GM12878 (cell line): Measurements from ENCODE around the gene RBM6.
"Not testable (repeated sequence)": the region's sequence is repeated elsewhere in the genome, so short reads cannot be mapped to it uniquely, and the experiment has no call there.

ENCODE experiments used
- CTCF ChIP-seq, 3 experiments: IDR thresholded peaks in 2 of 3; conservative IDR thresholded peaks in 1 of 3; 2 replicates each; pipeline ENCODE4 v1.5.1; 2011; ENCODE audit warnings: low read depth in 3 of 3, low read length in 3 of 3, mild to moderate bottlenecking in 3 of 3, control low read depth in 2 of 3, moderate library complexity in 2 of 3, inconsistent platforms in 1 of 3, mixed read lengths in 1 of 3; ENCODE audit not compliant: control insufficient read depth in 2 of 3, insufficient read depth in 1 of 3; ENCODE audit errors: extremely low read depth in 1 of 3
- FOXK2 ChIP-seq: fragments of 450-650 bp; IDR thresholded peaks from 2 replicates; pipeline ENCODE4 v1.6.1; 2017; ENCODE audit warnings: mild to moderate bottlenecking, moderate library complexity
- JUNB ChIP-seq: IDR thresholded peaks from 2 replicates; pipeline ENCODE4 v1.6.1; 2016; ENCODE audit warnings: antibody characterized with exemption, mild to moderate bottlenecking
- KDM1A ChIP-seq: fragments of 200-600 bp; sonication (generic); IDR thresholded peaks from 2 replicates; pipeline ENCODE4 v1.6.1; 2016; ENCODE audit warnings: borderline replicate concordance
- MXI1 ChIP-seq: fragments of 150-350 bp; IDR thresholded peaks from 2 replicates; pipeline ENCODE4 v1.6.1; 2011; ENCODE audit warnings: low read depth, mild to moderate bottlenecking, inconsistent platforms, low read length, improper control_type of control experiment
- NR2C2 ChIP-seq: IDR thresholded peaks from 2 replicates; pipeline ENCODE4 v1.6.1; 2011; ENCODE audit warnings: borderline replicate concordance, low read depth; ENCODE audit not compliant: control insufficient read depth, insufficient read length
- RCOR1 ChIP-seq: conservative IDR thresholded peaks from 2 replicates; pipeline ENCODE4 v1.6.1; 2012; ENCODE audit warnings: low read depth, low read length, improper control_type of control experiment
- RFX5 ChIP-seq: IDR thresholded peaks from 2 replicates; pipeline ENCODE4 v1.6.1; 2011; ENCODE audit warnings: low read depth, low read length, improper control_type of control experiment
- SKIL ChIP-seq: fragments of 450-650 bp; IDR thresholded peaks from 2 replicates; pipeline ENCODE4 v1.6.1; 2017; ENCODE audit warnings: mild to moderate bottlenecking, low read depth, inconsistent platforms; ENCODE audit not compliant: poor library complexity, severe bottlenecking
- TCF12 ChIP-seq: IDR thresholded peaks from 2 replicates; pipeline ENCODE4 v1.6.1; 2011; ENCODE audit warnings: low read depth, mild to moderate bottlenecking, low read length
- USF1 ChIP-seq: IDR thresholded peaks from 2 replicates; pipeline ENCODE4 v1.6.1; 2011; ENCODE audit warnings: borderline replicate concordance, low read depth, mild to moderate bottlenecking, moderate library complexity, mixed read lengths, low read length; ENCODE audit not compliant: insufficient read depth; ENCODE audit errors: extremely low read length
- YY1 ChIP-seq: IDR thresholded peaks from 2 replicates; pipeline ENCODE4 v1.6.1; 2011; ENCODE audit warnings: low read depth, mild to moderate bottlenecking, low read length
- TF ChIP-seq, protein P1 (sequence below): IDR thresholded peaks from 2 replicates; pipeline ENCODE4 v1.6.1; 2012; ENCODE audit warnings: mild to moderate bottlenecking, low read depth, low read length

DNA sequence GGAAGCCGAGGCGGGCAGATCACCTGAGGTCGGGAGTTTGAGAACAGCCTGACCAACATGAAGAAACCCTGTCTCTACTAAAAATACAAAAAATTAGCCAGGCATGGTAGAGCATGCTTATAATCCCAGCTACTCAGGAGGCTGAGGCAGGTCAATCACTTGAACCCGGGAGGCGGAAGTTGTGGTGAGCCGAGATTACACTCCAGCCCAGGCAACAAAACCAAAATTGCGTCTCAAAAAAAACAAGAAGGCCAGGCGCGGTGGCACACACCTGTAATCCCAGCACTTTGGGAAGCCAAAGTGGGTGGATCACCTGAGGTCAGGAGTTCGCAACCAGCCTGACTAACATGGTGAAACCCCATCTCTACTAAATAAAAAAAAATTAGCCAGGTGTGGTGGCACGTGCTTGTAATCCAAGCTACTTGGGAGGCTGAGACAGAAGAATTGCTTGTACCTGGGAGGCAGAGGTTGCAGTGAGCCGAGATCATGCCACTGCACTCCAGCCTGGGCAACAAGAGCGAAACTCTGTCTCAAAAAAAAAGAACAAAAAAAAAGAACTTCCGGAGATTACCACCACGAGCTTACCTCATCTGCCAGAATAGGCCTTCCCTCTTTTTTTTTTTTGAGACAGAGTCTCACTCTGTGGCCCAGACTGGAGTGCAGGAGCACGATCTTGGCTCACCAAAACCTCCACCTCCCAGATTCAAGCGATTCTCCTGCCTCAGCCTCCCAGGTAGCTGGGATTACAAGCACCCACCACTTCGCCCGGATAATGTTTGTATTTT lies 22.0 kb upstream of the RBM6 start:
- TF ChIP-seq YY1; TCF12; KDM1A; RFX5; CTCF (IDR thresholded peaks at IDR 0.05 in 2 of 3, conservative IDR thresholded peaks at IDR 0.05 in 1 of 3; ENCODE audit: control insufficient read depth in 2 of 3, extremely low read depth in 1 of 3, insufficient read depth in 1 of 3, low read depth in 3 of 3, low read length in 3 of 3); FOXK2; RCOR1; SKIL; NR2C2; JUNB; USF1; MXI1: not testable (repeated sequence)
- TF ChIP-seq, protein P1, sequence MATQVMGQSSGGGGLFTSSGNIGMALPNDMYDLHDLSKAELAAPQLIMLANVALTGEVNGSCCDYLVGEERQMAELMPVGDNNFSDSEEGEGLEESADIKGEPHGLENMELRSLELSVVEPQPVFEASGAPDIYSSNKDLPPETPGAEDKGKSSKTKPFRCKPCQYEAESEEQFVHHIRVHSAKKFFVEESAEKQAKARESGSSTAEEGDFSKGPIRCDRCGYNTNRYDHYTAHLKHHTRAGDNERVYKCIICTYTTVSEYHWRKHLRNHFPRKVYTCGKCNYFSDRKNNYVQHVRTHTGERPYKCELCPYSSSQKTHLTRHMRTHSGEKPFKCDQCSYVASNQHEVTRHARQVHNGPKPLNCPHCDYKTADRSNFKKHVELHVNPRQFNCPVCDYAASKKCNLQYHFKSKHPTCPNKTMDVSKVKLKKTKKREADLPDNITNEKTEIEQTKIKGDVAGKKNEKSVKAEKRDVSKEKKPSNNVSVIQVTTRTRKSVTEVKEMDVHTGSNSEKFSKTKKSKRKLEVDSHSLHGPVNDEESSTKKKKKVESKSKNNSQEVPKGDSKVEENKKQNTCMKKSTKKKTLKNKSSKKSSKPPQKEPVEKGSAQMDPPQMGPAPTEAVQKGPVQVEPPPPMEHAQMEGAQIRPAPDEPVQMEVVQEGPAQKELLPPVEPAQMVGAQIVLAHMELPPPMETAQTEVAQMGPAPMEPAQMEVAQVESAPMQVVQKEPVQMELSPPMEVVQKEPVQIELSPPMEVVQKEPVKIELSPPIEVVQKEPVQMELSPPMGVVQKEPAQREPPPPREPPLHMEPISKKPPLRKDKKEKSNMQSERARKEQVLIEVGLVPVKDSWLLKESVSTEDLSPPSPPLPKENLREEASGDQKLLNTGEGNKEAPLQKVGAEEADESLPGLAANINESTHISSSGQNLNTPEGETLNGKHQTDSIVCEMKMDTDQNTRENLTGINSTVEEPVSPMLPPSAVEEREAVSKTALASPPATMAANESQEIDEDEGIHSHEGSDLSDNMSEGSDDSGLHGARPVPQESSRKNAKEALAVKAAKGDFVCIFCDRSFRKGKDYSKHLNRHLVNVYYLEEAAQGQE: not testable (repeated sequence)
